Midbrain (tissue), 1 donor: ENCODE results near the gene TRPM8.
"Not testable (repeated sequence)": the region's sequence is repeated elsewhere in the genome, so short reads cannot be mapped to it uniquely, and the experiment has no call there.

Experiments used
- DNase-seq: peaks from one replicate; lab custom pipeline; 2025; lab: John Stamatoyannopoulos, UW

TRPM8 gene

GRCh38 chr2:233938676-233939370, 21.6 kb downstream of the TRPM8 start:
- no peak for DNase-seq

DNA sequence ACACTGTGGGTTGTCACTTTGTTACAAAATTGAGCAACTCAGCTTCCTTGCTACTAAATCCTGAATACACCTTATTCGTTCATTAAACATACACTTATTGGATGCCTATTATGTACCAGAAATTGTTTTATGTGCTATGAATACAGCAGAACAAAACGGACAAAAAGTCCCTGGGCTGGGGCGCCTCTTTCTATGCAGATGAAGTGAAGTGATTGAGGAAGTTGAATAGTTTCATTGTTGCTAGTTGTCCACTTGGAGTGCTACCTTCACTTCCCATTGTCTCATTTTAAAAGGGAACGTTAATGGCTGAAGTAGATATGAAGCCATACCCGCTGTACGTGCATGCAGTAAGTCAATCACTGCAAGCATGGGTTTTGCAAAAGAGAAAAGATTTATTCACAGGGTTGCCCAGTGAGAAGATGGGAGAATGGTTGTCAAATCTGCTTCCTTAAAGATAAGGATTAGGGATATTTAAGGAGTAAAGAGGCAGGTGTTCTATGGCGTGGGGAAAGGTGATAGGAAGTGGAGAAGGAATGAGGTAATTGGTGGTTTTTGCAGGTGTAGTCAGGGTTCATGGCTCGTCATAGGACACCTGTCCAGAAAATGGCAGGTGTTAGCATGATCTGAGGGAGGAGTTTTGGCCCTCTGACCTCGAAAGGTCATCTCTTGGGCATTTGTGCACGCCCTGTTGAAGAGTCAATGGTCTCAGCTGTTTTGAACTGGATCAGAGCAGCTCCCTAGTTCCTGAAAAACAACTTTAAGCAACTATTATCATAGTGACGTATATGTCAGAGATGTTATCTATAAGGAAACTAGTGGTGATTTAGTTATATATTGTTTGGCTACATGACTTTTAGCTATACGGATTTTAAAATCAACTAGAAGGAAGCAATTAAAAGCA, 23.5 kb downstream of the TRPM8 start:
- no peak for DNase-seq

DNA sequence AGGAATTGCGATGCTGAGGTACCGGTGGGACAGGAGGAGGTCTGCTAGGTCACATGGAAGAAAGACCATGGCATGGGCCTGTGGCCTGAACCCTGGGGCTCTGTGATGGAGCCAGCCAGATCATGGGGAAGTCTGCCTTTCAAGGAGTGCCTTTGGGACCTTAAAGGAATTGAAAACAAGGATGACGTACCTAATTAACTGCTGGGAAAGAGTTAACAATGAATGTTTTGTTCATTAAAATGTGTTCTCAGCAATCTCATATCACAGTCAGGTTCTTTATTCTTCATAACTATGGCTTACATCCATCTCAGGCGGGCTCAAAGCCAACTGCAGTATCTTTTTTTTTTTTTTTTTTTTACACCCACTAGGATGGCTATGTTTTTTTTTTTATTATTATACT, 25.6 kb downstream of the TRPM8 start:
- DNase-seq, result no peak

DNA sequence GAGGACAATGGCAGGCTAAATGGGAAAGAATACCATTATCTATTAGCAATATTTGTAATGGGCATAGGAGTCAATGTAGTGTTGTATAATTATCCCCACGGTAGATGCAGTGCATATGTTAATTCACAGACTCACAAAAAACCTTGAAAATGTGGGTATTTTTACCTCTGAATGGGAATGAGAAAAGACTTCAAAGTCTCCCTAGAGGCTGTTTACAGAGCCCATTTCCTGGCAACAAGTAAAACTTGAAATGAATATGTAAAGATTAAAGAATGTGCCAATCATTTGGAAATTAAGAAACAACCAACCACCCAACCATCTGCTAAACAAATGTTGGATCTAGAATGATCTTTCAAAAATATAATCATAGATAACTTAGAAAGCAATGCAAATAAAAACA, 27.1 kb downstream of the TRPM8 start:
- DNase-seq, result no peak

GRCh38 chr2:233944722-233945121, 27.5 kb downstream of the TRPM8 start:
- DNase-seq, result no peak

GRCh38 chr2:233945146-233945545, 28.0 kb downstream of the TRPM8 start:
- no peak for DNase-seq

GRCh38 chr2:233950078-233950825, 33.1 kb downstream of the TRPM8 start:
- no peak for DNase-seq

- no peak for DNase-seq
Measured at GRCh38 chr2:233952335-233952734, 35.2 kb downstream of the TRPM8 start.

DNA sequence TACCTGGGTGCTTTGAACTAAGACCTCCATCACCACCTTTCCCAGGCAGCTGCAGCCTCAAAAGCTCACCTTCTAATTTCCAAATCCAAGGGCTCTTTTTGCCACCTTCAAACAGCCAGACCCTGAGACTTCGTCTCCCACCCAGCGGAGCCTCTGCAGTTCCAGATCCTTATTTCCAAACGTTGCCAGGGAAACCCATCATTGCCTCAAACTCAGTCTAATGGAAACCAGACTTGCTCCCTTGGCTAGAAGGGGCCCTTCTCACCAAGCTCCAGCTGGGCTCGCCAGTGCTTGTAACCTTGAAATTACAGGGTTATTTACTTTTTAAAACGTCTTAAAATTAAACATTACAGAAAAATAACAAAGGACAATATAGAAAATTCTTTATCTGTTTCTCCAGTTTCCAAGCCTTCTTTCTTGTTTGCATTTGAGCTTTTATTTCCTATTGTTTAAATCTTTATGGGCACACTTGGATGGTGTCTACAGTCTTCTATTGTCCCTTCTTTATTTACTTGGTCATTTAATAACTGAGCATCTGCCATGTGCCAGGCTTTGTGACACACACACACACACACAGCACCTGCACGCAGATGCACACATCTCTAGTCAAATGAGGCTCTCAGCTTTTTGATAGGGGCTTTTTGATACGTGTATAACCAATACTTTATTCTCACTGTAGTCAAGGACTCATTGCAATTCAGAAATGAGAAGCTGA, 36.1 kb downstream of the TRPM8 start:
- DNase-seq, result no peak

DNA sequence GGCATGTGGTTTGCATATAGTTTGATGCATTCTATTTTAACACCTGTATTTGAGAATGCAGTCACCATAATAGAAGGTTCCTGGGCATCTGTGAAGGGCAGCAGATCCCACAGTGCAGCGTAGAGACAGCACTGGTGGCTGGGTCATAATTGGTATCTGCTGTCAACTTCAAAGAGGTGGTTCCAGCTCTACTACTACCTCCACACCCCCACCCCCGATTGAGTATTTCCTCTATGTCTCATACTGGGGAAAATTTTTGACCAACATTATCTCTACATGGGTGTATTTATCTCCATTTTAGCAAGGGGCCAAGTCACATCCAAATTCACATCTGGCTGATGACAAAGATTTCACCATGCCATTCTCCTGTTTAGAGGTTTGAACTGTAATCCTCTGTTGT, 43.0 kb downstream of the TRPM8 start:
- DNase-seq, result no peak

GRCh38 chr2:233961905-233962304, 44.7 kb downstream of the TRPM8 start:
- no peak for DNase-seq

GRCh38 chr2:233964581-233964980, 47.4 kb downstream of the TRPM8 start:
- no peak for DNase-seq

- DNase-seq, result no peak
Measured at GRCh38 chr2:233965032-233965603, 47.9 kb downstream of the TRPM8 start.

- DNase-seq, result not testable (repeated sequence)
Measured at GRCh38 chr2:233965646-233966045, 48.5 kb downstream of the TRPM8 start.

DNA sequence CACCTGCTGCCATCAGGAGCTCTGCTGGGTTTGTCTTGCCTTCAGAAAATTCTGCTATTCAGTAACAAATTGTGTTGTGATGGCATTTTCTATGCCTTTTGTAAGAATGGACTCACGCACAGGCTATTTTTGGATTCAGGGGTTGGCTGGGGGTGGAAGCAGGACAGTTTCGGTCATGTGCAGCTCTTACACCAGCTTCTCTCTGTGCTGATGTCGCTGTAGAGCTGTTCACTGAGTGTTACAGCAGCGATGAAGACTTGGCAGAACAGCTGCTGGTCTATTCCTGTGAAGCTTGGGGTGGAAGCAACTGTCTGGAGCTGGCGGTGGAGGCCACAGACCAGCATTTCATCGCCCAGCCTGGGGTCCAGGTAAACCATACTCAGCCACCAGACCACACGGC, 49.2 kb downstream of the TRPM8 start:
- DNase-seq, result no peak

GRCh38 chr2:233967164-233967563, 50.0 kb downstream of the TRPM8 start:
- DNase-seq, result no peak

- DNase-seq, result no peak
Measured at GRCh38 chr2:233968556-233968955, 51.4 kb downstream of the TRPM8 start.

GRCh38 chr2:233972460-233972859, 55.3 kb downstream of the TRPM8 start:
- DNase-seq, result not testable (repeated sequence)

- no peak for DNase-seq
Measured at GRCh38 chr2:233972941-233973575, 55.9 kb downstream of the TRPM8 start.

GRCh38 chr2:233973786-233974185, 56.6 kb downstream of the TRPM8 start:
- no peak for DNase-seq

GRCh38 chr2:233974530-233975071, 57.4 kb downstream of the TRPM8 start:
- no peak for DNase-seq
